Body of pancreas (tissue), 4 donors: Measurements from ENCODE around the gene SCPEP1.

Experiments
- CTCF ChIP-seq, 7 experiments: fragments of 450-650 bp in 4 of 7; fragments of 200-600 bp in 3 of 7; sonication (generic) in 3 of 7; IDR thresholded peaks; one replicate each; pipeline ENCODE4 v1.5.1; 2016 to 2019; ENCODE audit warnings: antibody characterized with exemption in 7 of 7
- POLR2A ChIP-seq, 3 donors: fragments of 450-650 bp; IDR thresholded peaks; one replicate each; pipeline ENCODE4 v1.6.1; 2016; ENCODE audit warnings: antibody characterized with exemption in 3 of 3, mild to moderate bottlenecking in 2 of 3

- TF ChIP-seq CTCF (IDR thresholded peaks at IDR 0.05) (no peak), POLR2A (IDR thresholded peaks at IDR 0.05) (no peak)
Measured at GRCh38 chr17:56956992-56957391, 20.9 kb upstream of the SCPEP1 start.
